ENCODE results near the gene PSMC6. TPM values are rescaled to one million over a fixed set of nuclear protein-coding genes. Genes with fewer than 3 reads are reported as not detected.

PSMC6 gene
- total RNA-seq, 1 donor from 2014 or later, result 98.2 TPM

DNA sequence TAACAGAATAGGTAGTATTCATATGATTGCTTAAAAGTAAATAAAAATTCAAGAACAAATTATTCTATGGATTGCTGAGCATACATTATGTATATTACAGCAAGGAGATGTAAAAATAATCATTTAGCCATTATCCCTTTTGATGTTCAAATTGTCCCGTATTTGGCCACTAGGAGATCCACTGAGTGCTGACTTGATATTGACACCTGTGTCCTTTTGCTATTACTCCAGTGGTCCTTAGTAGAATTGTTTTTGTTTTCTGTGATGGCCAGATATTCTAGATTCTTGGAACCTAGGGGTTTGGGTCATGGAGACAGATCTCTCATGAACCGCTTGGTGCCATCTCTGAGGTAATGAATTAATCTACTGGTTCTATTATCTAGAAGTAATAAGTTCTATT lies 28.4 kb upstream of the PSMC6 start:
- H3K27me3 ChIP-seq (ENCODE audit: control insufficient read depth, insufficient read depth, low read length), result no peaks in the 10 kb centered on the region
- no peaks in the 10 kb centered on the region for H3K36me3 ChIP-seq (ENCODE audit: control insufficient read depth, insufficient read depth, low read length)
- DNase-seq (ENCODE audit: low read depth), result no peak
- no peak overlapping the region for H3K4me3 ChIP-seq (ENCODE audit: low read depth, low read length)
- TF ChIP-seq, protein P1, sequence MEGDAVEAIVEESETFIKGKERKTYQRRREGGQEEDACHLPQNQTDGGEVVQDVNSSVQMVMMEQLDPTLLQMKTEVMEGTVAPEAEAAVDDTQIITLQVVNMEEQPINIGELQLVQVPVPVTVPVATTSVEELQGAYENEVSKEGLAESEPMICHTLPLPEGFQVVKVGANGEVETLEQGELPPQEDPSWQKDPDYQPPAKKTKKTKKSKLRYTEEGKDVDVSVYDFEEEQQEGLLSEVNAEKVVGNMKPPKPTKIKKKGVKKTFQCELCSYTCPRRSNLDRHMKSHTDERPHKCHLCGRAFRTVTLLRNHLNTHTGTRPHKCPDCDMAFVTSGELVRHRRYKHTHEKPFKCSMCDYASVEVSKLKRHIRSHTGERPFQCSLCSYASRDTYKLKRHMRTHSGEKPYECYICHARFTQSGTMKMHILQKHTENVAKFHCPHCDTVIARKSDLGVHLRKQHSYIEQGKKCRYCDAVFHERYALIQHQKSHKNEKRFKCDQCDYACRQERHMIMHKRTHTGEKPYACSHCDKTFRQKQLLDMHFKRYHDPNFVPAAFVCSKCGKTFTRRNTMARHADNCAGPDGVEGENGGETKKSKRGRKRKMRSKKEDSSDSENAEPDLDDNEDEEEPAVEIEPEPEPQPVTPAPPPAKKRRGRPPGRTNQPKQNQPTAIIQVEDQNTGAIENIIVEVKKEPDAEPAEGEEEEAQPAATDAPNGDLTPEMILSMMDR (IDR thresholded peaks at IDR 0.05; ENCODE audit: insufficient read depth, low read length, poor library complexity, severe bottlenecking), result peak; percentile 45

DNA sequence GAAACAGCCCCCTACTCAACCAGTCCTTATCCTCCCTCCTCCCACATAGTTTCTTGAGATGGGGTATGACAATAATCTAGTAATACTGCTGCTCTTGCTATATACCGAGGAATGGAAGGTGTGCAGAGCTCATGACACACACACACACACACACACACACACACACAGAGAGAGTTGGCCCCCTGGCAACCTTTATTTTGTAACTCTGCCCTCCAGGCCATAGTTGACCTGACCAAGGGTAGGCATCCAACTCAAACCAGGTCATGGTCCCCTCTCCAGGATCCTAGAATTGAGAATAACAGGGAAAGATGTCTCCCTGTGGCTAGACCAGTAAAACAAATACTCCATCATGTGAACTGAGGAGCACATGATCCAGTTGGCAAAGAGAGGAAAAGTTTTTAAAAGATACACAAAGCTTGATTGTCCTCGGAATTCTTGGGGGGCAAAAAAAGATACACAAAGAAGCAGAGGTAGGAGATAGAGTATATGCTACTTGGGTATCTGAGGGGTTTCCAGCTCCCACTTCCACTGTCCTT lies 22.9 kb upstream of the PSMC6 start:
- Histone ChIP-seq H3K36me3 (ENCODE audit: control insufficient read depth, insufficient read depth, low read length) (no peaks in the 10 kb centered on the region), H3K4me3 (ENCODE audit: low read depth, low read length) (no peak overlapping the region), H3K27me3 (ENCODE audit: control insufficient read depth, insufficient read depth, low read length) (no peaks in the 10 kb centered on the region)
- TF ChIP-seq, protein P1 (IDR thresholded peaks at IDR 0.05; ENCODE audit: insufficient read depth, low read length, poor library complexity, severe bottlenecking), result no peak
- DNase-seq (ENCODE audit: low read depth), result no peak

DNA sequence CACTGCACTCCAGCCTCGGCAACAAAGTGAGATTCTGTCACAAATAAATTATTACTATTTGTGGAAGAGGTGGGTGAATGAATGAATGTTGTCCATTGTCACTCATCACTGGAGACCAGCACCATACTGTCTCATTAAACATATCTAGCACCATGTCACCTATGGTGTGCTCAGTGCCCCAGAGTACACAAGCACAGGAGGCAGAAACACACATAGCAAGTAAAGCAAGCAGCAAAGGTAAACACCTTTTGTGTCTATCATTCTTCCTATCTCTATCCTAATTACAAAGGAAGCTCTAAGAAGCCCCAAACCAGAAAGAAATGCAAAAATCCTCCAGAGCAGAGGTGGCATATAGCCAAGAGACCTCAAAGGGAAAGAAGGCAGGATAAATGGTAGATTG lies 20.8 kb upstream of the PSMC6 start:
- DNase-seq (ENCODE audit: low read depth), result no peak
- Histone ChIP-seq H3K36me3 (ENCODE audit: control insufficient read depth, insufficient read depth, low read length) (no peaks in the 10 kb centered on the region), H3K27me3 (ENCODE audit: control insufficient read depth, insufficient read depth, low read length) (no peaks in the 10 kb centered on the region), H3K4me3 (ENCODE audit: low read depth, low read length) (no peak overlapping the region)
- TF ChIP-seq, protein P1 (IDR thresholded peaks at IDR 0.05; ENCODE audit: insufficient read depth, low read length, poor library complexity, severe bottlenecking), result no peak

DNA sequence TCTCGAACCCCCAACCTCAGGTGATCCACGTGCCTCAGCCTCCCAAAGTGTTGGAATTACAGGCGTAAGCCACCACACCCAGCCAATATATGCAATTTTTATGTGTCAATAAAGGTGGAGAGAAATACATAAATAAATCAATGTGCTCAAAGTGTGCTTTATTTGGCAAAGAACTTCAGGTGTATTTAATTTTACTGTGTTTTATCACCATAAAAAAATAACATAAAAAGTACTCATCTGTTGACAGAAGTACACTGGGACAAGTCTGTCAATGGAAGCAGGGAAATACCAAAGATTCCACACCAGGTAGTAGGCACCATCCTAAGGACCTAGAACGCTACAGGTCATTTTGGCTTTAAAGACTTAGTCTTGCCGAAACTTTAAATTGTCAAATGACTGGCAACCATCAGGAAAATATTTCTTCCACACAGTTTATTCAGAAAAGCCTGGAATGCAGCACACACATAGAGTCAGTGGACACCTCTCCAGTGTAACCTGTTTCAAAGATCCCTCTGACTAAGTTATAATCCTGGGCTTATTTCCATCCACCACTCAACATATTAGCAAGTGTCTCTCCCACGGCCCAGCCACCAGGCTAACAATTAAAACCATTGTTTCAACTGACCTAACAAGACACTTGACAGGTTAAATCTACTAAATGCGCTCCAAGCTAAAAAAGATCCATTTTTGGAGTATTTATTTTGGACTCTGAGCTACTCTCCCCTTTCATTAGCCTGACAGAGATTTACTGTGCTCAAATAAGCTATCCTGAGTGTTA lies 15.8 kb upstream of the PSMC6 start:
- Histone ChIP-seq H3K27me3 (ENCODE audit: control insufficient read depth, insufficient read depth, low read length) (no peaks in the 10 kb centered on the region), H3K4me3 (ENCODE audit: low read depth, low read length) (no peak overlapping the region), H3K36me3 (ENCODE audit: control insufficient read depth, insufficient read depth, low read length) (no peaks in the 10 kb centered on the region)
- no peak for DNase-seq (ENCODE audit: low read depth)
- TF ChIP-seq, protein P1 (IDR thresholded peaks at IDR 0.05; ENCODE audit: insufficient read depth, low read length, poor library complexity, severe bottlenecking), result no peak

DNA sequence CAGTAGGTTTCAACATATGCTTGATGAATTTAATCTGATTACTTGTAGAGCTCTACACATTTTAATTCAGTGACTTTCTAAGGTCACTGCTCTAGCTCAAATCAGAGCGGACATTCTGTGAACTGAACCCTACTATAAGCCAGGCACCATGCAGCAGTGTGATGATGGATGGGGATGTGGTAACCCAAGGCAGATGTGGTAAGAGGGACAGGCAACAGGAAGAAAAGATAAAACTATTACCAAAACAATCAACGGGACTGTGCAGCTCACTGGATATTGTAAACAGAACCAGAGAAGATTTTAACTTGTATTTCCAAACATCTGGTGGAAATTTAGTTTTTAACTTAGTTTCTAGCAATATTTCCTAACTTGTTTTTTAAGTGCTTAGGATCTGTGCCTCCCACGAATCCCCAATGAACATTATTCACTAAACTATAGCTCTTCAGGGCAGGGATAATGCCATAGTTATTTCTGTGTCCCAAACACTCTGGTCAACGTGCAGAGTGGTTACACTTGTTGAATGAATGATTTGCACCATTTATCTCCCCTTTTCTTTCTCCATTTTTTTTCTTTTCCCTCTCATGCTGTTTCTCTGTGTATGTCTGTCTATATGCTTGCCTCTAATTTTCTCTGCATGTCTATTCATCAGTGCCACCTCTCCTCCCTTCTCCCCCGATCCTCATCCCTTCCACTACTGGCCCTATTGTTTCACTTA lies 14.6 kb upstream of the PSMC6 start:
- H3K4me3 ChIP-seq (ENCODE audit: low read depth, low read length), result no peak overlapping the region
- TF ChIP-seq, protein P1 (IDR thresholded peaks at IDR 0.05; ENCODE audit: insufficient read depth, low read length, poor library complexity, severe bottlenecking), result no peak
- no peak for DNase-seq (ENCODE audit: low read depth)
- H3K27me3 ChIP-seq (ENCODE audit: control insufficient read depth, insufficient read depth, low read length), result no peaks in the 10 kb centered on the region
- H3K36me3 ChIP-seq (ENCODE audit: control insufficient read depth, insufficient read depth, low read length), result no peaks in the 10 kb centered on the region

Measured in kidney epithelial cell (primary cell).